Sigmoid colon (tissue), 4 donors: ENCODE data around the gene PAK3.

ENCODE experiments used
- CTCF ChIP-seq, 4 experiments: fragments of 450-650 bp in 3 of 4; fragments of 200-600 bp in 1 of 4; IDR thresholded peaks; one replicate each; pipeline ENCODE4 v1.5.1; 2016 to 2019; ENCODE audit warnings: antibody characterized with exemption in 4 of 4, mild to moderate bottlenecking in 3 of 4, moderate library complexity in 2 of 4
- POLR2A ChIP-seq, 2 donors: fragments of 450-650 bp; IDR thresholded peaks; one replicate each; pipeline ENCODE4 v1.6.1; 2016; ENCODE audit warnings: antibody characterized with exemption in 2 of 2, mild to moderate bottlenecking in 2 of 2, moderate library complexity in 2 of 2
- POLR2AphosphoS5 ChIP-seq, 4 donors: sonication (generic); formaldehyde crosslinking; IDR thresholded peaks; one replicate each; pipeline ENCODE4 v1.6.1; 2017; ENCODE audit warnings: antibody characterized with exemption in 4 of 4

GRCh38 chrX:111052478-111052877, 43.5 kb upstream of the PAK3 start:
- TF ChIP-seq POLR2AphosphoS5 (IDR thresholded peaks at IDR 0.05) (no peak), CTCF (IDR thresholded peaks at IDR 0.05) (no peak), POLR2A (IDR thresholded peaks at IDR 0.05) (no peak)
